HEK293T (cell line): ENCODE measurements around the gene FKBP7.

Source experiments
- ARNT ChIP-seq: fragments of 450-650 bp; IDR thresholded peaks from 2 replicates; pipeline ENCODE4 v1.6.1; 2017; ENCODE audit warnings: mild to moderate bottlenecking
- BHLHE40 ChIP-seq: fragments of 450-650 bp; IDR thresholded peaks from 2 replicates; pipeline ENCODE4 v1.6.1; 2016; ENCODE audit warnings: mild to moderate bottlenecking, moderate library complexity, borderline replicate concordance
- FOXA1 ChIP-seq: fragments of 450-650 bp; IDR thresholded peaks from 2 replicates; pipeline ENCODE4 v1.6.1; 2016; ENCODE audit warnings: mild to moderate bottlenecking
- FOXM1 ChIP-seq: fragments of 450-650 bp; IDR thresholded peaks from 2 replicates; pipeline ENCODE4 v1.6.1; 2017; ENCODE audit warnings: mild to moderate bottlenecking, borderline replicate concordance
- LEF1 ChIP-seq: fragments of 450-650 bp; IDR thresholded peaks from 2 replicates; pipeline ENCODE4 v1.6.1; 2017; ENCODE audit warnings: mild to moderate bottlenecking, borderline replicate concordance
- NFRKB ChIP-seq: fragments of 450-650 bp; IDR thresholded peaks from 2 replicates; pipeline ENCODE4 v1.6.1; 2016; ENCODE audit warnings: mild to moderate bottlenecking, moderate library complexity
- PKNOX1 ChIP-seq: fragments of 450-650 bp; IDR thresholded peaks from 2 replicates; pipeline ENCODE4 v1.6.1; 2016
- SUZ12 ChIP-seq: fragments of 450-650 bp; IDR thresholded peaks from 2 replicates; pipeline ENCODE4 v1.6.1; 2016; ENCODE audit warnings: mild to moderate bottlenecking
- TARDBP ChIP-seq: fragments of 450-650 bp; IDR thresholded peaks from 2 replicates; pipeline ENCODE4 v1.6.1; 2016

GRCh38 chr2:178508646-178509045 lies 30.2 kb upstream of the FKBP7 start:
- TF ChIP-seq ARNT (no peak), LEF1 (no peak), SUZ12 (no peak), BHLHE40 (no peak), PKNOX1 (no peak), FOXM1 (no peak), NFRKB (no peak), TARDBP (no peak), FOXA1 (no peak)
